CD4-positive, alpha-beta T cell treated with Interleukin-21 for 1 hour (primary cell): ENCODE data around the gene IFI16.
"Not testable (repeated sequence)": the region's sequence is repeated elsewhere in the genome, so short reads cannot be mapped to it uniquely, and the experiment has no call there.

Source experiments
- DNase-seq: peaks from one replicate; pipeline ENCODE4 v3.0.0-alpha.2; 2020

The IFI16 gene

GRCh38 chr1:159067699-159068621, 58.3 kb downstream of the IFI16 start:
- peak; percentile 49 for DNase-seq

GRCh38 chr1:159068886-159069285, 59.2 kb downstream of the IFI16 start:
- no peak for DNase-seq

GRCh38 chr1:159071970-159072582, 62.4 kb downstream of the IFI16 start:
- DNase-seq: peak; percentile 66

- peak; percentile 91 for DNase-seq
Measured at GRCh38 chr1:159076438-159077119, 66.9 kb downstream of the IFI16 start, which contains the start of gene AIM2. AIM2 (minus strand) TSS chr1:159076766; CDS start chr1:159073499, 3,267 bp downstream.

- peak; percentile 98 for DNase-seq
Measured at GRCh38 chr1:159077120-159077961, 67.6 kb downstream of the IFI16 start.

GRCh38 chr1:159079525-159079924, 69.8 kb downstream of the IFI16 start:
- DNase-seq: no peak

GRCh38 chr1:159081626-159082025, 71.9 kb downstream of the IFI16 start:
- no peak for DNase-seq

- no peak for DNase-seq
Measured at GRCh38 chr1:159083013-159083412, 73.3 kb downstream of the IFI16 start.

GRCh38 chr1:159084152-159084551, 74.4 kb downstream of the IFI16 start:
- DNase-seq: no peak

GRCh38 chr1:159084867-159085266, 75.2 kb downstream of the IFI16 start:
- DNase-seq: no peak

- no peak for DNase-seq
Measured at GRCh38 chr1:159088050-159088449, 78.3 kb downstream of the IFI16 start.

- DNase-seq: no peak
Measured at GRCh38 chr1:159088546-159089183, 79.0 kb downstream of the IFI16 start.

GRCh38 chr1:159089184-159089791, 79.6 kb downstream of the IFI16 start:
- peak; percentile 65 for DNase-seq

GRCh38 chr1:159090286-159091179, 80.8 kb downstream of the IFI16 start:
- DNase-seq: no peak

- no peak for DNase-seq
Measured at GRCh38 chr1:159091180-159091560, 81.5 kb downstream of the IFI16 start.

- DNase-seq: no peak
Measured at GRCh38 chr1:159091607-159092031, 81.9 kb downstream of the IFI16 start.

GRCh38 chr1:159092036-159092760, 82.5 kb downstream of the IFI16 start:
- DNase-seq: no peak

- no peak for DNase-seq
Measured at GRCh38 chr1:159098596-159098995, 88.9 kb downstream of the IFI16 start.

GRCh38 chr1:159100589-159100988, 90.9 kb downstream of the IFI16 start:
- no peak for DNase-seq

- DNase-seq: not testable (repeated sequence)
Measured at GRCh38 chr1:159103021-159103420, 93.3 kb downstream of the IFI16 start.
